Mucosa of descending colon (tissue), 3 donors: ENCODE results near the gene FGF5. TPM values are rescaled to one million over a fixed set of nuclear protein-coding genes. Genes with fewer than 3 reads are reported as not detected.

Experiments
- ATAC-seq: fragments of 200-7000 bp; cut with Tn5 transposase; one replicate; pipeline ENCODE4 v1.9.1; 2020; ENCODE audit warnings: mild to moderate bottlenecking, moderate library complexity
- DNase-seq, 3 donors: peaks; one replicate each; pipeline ENCODE4 v3.0.0-alpha.2; 2020
- H3K36me3 ChIP-seq: fragments of 200-600 bp; one replicate; pipeline ENCODE4 v1.8.0; 2021; ENCODE audit warnings: low read depth, mild to moderate bottlenecking
- H3K4me1 ChIP-seq: fragments of 200-600 bp; one replicate; pipeline ENCODE4 v1.8.0; 2021; ENCODE audit warnings: low read depth, mild to moderate bottlenecking
- H3K4me3 ChIP-seq: fragments of 200-600 bp; one replicate; pipeline ENCODE4 v1.8.0; 2021; ENCODE audit warnings: mild to moderate bottlenecking
- H3K9me3 ChIP-seq: fragments of 200-600 bp; one replicate; pipeline ENCODE4 v1.8.0; 2021; ENCODE audit warnings: mild to moderate bottlenecking
- intact Hi-C, 2 donors: fragments of 100-400 bp; cut with DNase I in 1 of 2; cut with micrococcal nuclease in 1 of 2; formaldehyde crosslinking; loops; one replicate each; pipeline versions ENCODE4 v1.11.0 to v1.11.1; 2022; cut with DNase I, micrococcal nuclease
- total RNA-seq, 3 donors: library from RNA; stranded (reverse); fragmentation: NEBNext Ultra II Directional in 2 of 3; extraction: Animal tissue kit (Norgen Biotek cat#: 25700) in 2 of 3; gene quantifications; one replicate each; pipeline versions ENCODE4 v1.2.1 to v1.2.4, GENCODE V29; 2021 to 2023
- TF ChIP-seq, protein P1 (sequence below): fragments of 200-600 bp; IDR thresholded peaks from one replicate; pipeline ENCODE4 v1.8.0; 2022; ENCODE audit warnings: antibody characterized with exemption, mild to moderate bottlenecking
- donor health status: DM: no; HTN: no; CAD: no; lungs with moderate emphysema.
- donor health status: DM: no; HTN: no; CAD: no.
- donor health status: DM: no; HTN: yes; CAD: no.

FGF5 gene
- total RNA-seq, 3 donors from 2014 or later: 0.05 to 1.1 TPM; not detected in 1

DNA sequence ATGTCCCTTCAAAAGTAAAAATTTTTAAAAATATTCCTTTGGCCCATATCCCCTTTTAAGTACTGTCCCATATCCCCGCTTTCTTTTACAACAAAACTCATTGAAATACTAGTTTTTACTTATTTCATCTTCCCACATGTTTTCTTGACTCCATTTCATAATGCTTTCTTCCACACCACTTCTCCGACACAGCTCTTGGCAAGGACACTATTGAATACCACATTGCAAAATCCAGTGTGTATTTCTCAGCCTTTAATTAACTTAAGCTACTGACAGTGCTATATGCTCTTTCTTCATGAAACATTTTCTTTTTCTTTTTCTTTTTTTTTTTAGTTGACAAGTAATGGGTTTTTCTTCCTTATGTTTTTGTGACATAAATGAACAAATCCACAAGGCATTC lies 40.4 kb upstream of the FGF5 start:
- DNase-seq (no peak), ATAC-seq (no peak)
- TF ChIP-seq, protein P1, sequence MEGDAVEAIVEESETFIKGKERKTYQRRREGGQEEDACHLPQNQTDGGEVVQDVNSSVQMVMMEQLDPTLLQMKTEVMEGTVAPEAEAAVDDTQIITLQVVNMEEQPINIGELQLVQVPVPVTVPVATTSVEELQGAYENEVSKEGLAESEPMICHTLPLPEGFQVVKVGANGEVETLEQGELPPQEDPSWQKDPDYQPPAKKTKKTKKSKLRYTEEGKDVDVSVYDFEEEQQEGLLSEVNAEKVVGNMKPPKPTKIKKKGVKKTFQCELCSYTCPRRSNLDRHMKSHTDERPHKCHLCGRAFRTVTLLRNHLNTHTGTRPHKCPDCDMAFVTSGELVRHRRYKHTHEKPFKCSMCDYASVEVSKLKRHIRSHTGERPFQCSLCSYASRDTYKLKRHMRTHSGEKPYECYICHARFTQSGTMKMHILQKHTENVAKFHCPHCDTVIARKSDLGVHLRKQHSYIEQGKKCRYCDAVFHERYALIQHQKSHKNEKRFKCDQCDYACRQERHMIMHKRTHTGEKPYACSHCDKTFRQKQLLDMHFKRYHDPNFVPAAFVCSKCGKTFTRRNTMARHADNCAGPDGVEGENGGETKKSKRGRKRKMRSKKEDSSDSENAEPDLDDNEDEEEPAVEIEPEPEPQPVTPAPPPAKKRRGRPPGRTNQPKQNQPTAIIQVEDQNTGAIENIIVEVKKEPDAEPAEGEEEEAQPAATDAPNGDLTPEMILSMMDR: no peak
- intact Hi-C loops: no loop called here
- no peaks in the 10 kb centered on the region for H3K36me3 ChIP-seq
- no peaks in the 10 kb centered on the region for H3K4me1 ChIP-seq
- H3K9me3 ChIP-seq: no peaks in the 10 kb centered on the region
- no peak overlapping the region for H3K4me3 ChIP-seq

DNA sequence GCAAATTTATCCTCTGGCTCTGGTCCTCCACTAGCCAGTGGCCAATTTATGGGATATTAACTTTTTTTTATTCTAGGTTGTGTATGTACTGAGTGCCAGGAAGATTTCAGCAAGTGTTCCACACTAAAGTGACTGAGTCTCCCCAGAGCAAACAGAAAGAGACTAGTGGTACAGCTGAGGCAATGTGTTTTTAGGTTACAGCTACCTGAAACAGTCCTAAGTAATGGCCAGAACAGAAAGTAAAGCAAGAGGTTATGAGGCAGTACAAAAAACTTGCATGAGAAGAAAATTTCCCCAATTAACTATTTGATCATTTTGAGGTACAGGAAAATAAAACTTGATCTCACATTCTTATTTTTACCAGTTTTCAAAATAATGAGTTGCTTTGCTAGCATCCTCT lies 38.0 kb upstream of the FGF5 start:
- DNase-seq: no peak
- ATAC-seq: no peak
- no peaks in the 10 kb centered on the region for H3K9me3 ChIP-seq
- H3K36me3 ChIP-seq: no peaks in the 10 kb centered on the region
- intact Hi-C loops: no loop called here
- no peak overlapping the region for H3K4me3 ChIP-seq
- H3K4me1 ChIP-seq: no peaks in the 10 kb centered on the region
- TF ChIP-seq, protein P1: no peak

DNA sequence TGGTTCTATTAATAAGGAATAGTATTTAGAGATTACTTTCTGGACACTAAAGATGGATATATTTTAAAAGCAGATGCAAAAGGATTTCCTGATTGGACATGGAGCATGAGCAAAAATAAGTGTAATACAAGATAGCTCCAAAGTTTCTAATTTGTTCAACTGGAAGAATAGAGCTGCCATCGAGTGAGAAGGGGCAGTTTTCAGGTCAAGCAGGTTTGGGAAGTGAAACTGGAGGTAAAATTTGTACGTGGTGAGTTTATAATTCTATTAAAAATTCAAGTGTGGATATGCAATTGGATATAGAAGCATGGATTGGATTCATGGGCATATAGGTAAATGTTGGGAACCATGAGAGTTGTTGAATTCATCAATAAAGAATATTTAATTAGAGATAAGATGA lies 37.3 kb upstream of the FGF5 start:
- TF ChIP-seq, protein P1: no peak
- H3K9me3 ChIP-seq: no peaks in the 10 kb centered on the region
- no peaks in the 10 kb centered on the region for H3K4me1 ChIP-seq
- no peak overlapping the region for H3K4me3 ChIP-seq
- DNase-seq (no peak), ATAC-seq (no peak)
- intact Hi-C loops: no loop called here
- no peaks in the 10 kb centered on the region for H3K36me3 ChIP-seq

DNA sequence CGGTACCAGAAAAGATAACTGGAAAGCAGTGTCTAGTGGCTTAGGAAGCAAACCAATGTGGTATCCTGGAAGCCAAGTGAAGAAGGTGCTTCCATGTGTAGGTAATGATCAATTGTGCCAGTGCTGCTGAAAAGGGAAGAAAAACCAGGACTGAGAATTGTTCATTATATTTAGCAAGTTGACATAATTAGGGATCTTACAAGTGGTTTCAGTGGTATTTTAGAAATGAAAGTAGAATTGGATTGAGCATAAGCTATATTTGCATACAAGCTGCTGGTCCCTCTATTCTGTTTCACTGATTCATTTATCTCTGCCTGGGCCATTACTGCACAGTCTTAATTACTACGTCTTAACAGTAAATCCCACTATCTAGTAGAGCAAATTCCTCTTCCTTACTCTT lies 36.9 kb upstream of the FGF5 start:
- intact Hi-C loops: no loop called here
- TF ChIP-seq, protein P1: no peak
- no peaks in the 10 kb centered on the region for H3K9me3 ChIP-seq
- no peaks in the 10 kb centered on the region for H3K36me3 ChIP-seq
- ATAC-seq: no peak
- H3K4me1 ChIP-seq: no peaks in the 10 kb centered on the region
- DNase-seq: no peak
- H3K4me3 ChIP-seq: no peak overlapping the region

DNA sequence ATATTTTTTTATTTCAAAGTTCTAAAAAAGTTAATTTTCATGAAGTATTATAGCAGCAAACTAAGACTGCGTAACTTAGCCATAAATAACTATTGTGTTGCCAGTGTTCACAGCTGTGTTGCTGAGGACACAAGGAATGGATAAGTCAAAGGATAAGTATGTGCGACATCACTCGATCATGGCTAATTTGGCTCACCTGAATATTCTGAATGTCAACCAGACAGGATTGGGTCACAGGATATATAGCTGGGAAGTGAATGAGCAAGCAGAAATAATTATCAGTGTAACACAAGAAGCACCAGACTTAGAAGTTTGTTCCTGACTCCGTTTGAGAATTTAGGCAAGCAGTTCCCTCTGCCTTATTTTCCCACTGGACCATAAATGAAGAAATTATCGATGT lies 35.3 kb upstream of the FGF5 start:
- intact Hi-C loops: no loop called here
- TF ChIP-seq, protein P1: no peak
- ATAC-seq: no peak

DNA sequence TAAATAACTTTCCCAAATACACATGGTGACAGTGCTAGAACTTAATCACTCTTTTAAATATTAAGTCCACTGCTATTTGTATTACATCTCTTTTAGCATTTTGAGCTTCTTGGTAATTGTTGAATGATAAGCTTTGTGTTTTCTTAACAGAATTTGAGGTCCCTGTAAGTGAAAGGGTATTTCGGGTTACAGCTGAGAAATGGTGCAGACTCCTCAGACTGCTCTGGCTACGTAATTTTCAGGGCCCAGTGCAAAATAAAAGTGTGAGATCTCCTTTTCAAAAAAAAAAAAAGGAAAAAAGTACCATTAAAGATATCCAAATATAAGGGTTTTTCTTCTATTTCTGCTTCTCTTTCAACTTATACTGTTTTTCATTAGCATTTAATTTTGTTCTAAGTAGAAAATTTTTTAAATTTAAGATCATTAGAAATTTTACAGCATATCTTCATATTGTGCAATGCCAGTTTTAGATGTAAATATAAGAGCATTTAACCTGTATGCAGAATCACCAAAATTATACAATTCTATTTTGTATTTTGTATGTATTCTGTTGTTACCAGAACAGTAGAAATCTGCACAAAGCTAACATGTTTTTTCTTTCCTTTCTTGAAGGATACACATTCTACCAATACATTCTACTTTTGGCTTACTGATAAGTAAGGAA lies 33.6 kb upstream of the FGF5 start:
- TF ChIP-seq, protein P1: no peak
- no peaks in the 10 kb centered on the region for H3K4me1 ChIP-seq
- no peaks in the 10 kb centered on the region for H3K36me3 ChIP-seq
- DNase-seq (no peak), ATAC-seq (no peak)
- H3K9me3 ChIP-seq: no peaks in the 10 kb centered on the region
- no peak overlapping the region for H3K4me3 ChIP-seq
- intact Hi-C loops: no loop called here

More for the DNA sequence above, 35.3 kb upstream of the FGF5 start:
- Histone ChIP-seq H3K4me3 (no peak overlapping the region), H3K9me3 (no peaks in the 10 kb centered on the region), H3K4me1 (no peaks in the 10 kb centered on the region), H3K36me3 (no peaks in the 10 kb centered on the region)
- no peak for DNase-seq
